Muscle layer of colon (tissue), 2 donors: ENCODE measurements around the gene RMDN2.
A peak's percentile ranks its signal among the peaks of the same experiment; 100 is the strongest.

ENCODE experiments used
- H3K27ac ChIP-seq: one replicate; pipeline ENCODE4 v1.7.0; 2013; ENCODE audit warnings: low read depth, mild to moderate bottlenecking, low read length, moderate library complexity
- H3K27me3 ChIP-seq, 2 donors: one replicate each; pipeline ENCODE4 v1.7.0; 2013; ENCODE audit warnings: low read length in 2 of 2, mild to moderate bottlenecking in 2 of 2; ENCODE audit not compliant: insufficient read depth in 2 of 2, control insufficient read depth in 1 of 2
- H3K36me3 ChIP-seq: one replicate; pipeline ENCODE4 v1.7.0; 2013; ENCODE audit warnings: mild to moderate bottlenecking, low read length; ENCODE audit not compliant: insufficient read depth
- H3K4me1 ChIP-seq: one replicate; pipeline ENCODE4 v1.7.0; 2013; ENCODE audit warnings: mild to moderate bottlenecking, low read length; ENCODE audit not compliant: insufficient read depth
- H3K4me3 ChIP-seq, 2 donors: one replicate each; pipeline ENCODE4 v1.7.0; 2013; ENCODE audit warnings: low read length in 2 of 2, low read depth in 1 of 2, mild to moderate bottlenecking in 1 of 2, moderate library complexity in 1 of 2
- H3K9ac ChIP-seq: one replicate; pipeline ENCODE4 v1.7.0; 2013; ENCODE audit warnings: low read length
- H3K9me3 ChIP-seq: one replicate; pipeline ENCODE4 v1.7.0; 2013; ENCODE audit warnings: mild to moderate bottlenecking, low read length
- donor health status: abdominal sarcoma.
- donor health status: Adenocarcinoma of cecum.

Gene RMDN2, protein sequence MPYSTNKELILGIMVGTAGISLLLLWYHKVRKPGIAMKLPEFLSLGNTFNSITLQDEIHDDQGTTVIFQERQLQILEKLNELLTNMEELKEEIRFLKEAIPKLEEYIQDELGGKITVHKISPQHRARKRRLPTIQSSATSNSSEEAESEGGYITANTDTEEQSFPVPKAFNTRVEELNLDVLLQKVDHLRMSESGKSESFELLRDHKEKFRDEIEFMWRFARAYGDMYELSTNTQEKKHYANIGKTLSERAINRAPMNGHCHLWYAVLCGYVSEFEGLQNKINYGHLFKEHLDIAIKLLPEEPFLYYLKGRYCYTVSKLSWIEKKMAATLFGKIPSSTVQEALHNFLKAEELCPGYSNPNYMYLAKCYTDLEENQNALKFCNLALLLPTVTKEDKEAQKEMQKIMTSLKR

DNA sequence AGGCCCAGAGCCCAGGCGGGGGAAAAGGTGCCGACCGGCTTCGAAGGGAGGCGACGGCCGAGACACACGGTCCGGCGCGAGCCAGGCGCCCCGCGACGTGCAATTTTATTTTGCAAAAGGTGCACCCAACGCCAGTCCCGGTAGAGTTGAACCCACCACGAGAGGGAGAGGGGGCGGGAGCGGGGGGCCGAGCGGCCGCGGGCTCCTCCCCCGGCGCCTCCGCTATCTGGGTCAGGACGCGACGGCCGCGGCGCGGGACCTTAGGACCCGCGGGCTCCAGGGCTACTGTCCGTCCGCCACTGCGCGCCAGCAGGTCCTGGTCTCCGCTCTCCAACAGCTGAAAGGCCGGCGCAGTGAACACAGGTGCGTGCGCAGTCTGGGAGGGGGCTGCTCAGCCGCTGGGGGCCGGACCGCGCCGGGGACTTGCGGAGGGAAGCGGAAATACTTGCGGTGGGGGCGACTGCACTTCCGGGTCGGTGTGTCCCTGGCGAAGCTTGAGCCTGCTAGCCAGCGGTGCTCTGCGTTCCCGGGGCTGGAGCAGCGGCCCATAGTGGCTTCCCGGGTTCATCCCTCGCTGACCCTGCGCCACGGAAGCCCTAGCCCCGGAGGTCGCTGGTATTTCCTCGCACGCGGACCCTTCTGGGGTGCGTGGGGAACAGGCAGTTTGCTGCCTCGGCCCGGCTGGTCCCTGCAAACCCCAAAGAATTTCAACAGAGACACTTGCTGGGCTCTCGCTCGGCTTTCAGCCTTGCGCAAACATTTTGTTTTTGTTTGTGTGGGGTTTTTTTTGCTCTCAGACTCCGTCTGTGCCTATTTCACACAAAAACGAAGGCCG, at the start of gene RMDN2:
Gene RMDN2 (plus strand): TSS at position 225 of the 835 bp plus-strand sequence. CDS start 3,991 bp downstream, outside the sequence.
- Histone ChIP-seq H3K9ac (peak within 1 kb of the TSS; percentile 49), H3K9me3 (no peaks in the 10 kb centered on the region), H3K4me3 (peak within 1 kb of the TSS; percentile 47 to 80), H3K27ac (peak within 1 kb of the TSS; percentile 85), H3K27me3 (no peaks in the 10 kb centered on the region), H3K36me3 (no peaks in the 10 kb centered on the region), H3K4me1 (no peaks in the 10 kb centered on the region)

DNA sequence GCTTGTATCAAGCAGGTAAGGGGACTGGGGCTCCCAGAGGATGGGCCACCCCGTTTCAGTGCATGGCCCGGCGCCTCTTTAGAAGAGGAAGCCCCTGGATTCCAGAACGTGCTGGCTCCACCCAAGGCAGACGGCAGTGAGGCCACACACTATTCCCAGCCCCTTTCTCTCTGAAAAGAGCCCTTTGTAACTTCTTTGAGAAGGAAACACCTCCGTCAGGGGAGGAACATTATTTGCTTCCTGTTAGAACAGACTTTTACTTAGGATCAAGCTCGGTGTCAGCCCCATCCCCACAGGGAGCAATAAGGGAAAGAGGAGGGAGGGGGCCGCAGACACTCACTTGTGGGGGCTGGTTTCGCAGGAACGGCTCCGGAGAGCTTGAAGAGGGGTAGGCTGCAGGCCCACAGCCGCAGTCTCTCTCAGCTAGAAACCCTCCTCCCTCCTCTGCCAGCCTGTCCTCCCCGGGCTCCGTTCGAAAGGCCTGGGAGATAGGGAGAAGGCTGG, 49.6 kb upstream of the RMDN2 start:
- Histone ChIP-seq H3K9ac (no peak overlapping the region), H3K27ac (no peak overlapping the region), H3K36me3 (no peaks in the 10 kb centered on the region), H3K4me1 (peaks cover 48% of the 10 kb centered on the region), H3K9me3 (no peaks in the 10 kb centered on the region), H3K27me3 (no peaks in the 10 kb centered on the region), H3K4me3 (no peak overlapping the region)

DNA sequence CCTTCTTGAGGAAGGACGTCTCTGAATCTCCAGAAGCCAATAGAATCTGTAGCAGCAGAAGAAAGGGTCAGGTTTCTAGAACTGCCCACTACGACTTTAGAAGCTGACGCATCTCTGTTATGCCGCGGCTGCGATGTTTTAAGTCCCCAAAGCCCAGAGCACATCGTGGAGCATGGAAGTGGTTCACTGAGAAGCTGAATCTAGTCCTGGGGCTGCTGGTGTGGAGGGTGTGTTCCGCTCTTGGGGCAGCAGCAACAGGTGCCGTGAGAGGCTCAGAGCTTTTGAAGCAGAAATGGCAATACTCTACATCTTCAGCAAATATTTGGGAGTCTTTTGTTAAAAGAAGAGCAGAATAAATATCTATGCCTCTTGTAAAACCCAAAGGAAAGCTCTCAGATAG, 48.9 kb upstream of the RMDN2 start:
- Histone ChIP-seq H3K27me3 (no peaks in the 10 kb centered on the region), H3K4me3 (no peak overlapping the region), H3K4me1 (peaks cover 40% of the 10 kb centered on the region), H3K27ac (peak overlapping the region; percentile 1), H3K9ac (peak overlapping the region; percentile 0), H3K36me3 (no peaks in the 10 kb centered on the region), H3K9me3 (no peaks in the 10 kb centered on the region)

DNA sequence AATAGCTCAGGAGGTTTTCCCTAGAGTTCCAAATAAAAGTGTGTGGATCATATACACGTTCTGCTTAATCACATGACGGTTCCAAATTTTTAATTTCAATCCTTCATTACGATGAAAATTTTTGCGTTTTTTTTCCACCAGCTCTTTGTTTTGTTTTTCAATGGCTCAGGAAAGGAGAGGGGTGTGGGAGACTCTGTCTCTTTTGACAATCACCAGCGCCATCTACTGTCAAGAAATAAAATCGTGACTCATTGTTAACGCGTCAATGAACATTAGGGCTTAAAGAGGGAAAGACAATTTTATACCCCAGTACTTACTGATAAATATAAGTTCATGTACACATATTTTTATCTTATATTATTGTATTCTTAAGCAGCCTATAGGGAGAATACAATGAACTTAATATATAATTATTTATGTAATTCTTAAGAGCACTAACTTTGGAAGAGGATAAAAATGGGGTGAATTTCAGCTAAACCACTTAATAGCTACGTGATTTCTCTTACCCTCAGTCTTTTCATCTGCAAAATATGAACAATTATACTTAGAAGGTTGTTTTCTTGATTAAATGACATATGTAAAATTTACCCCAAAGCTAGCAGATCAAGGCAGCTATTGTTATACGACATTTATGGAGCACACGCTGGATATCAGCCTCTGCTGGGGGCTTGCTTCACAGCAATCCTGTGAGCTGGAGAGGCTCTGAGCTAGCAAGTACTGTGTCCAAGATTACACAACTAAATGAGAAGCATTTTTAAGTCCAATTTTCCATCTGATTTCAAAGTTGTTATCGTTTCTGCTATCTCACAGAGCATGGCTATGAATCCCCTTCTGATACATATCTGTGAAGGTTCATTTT, 47.4 kb upstream of the RMDN2 start:
- H3K4me1 ChIP-seq, result peaks cover 26% of the 10 kb centered on the region
- no peak overlapping the region for H3K9ac ChIP-seq
- H3K4me3 ChIP-seq, result no peak overlapping the region
- no peaks in the 10 kb centered on the region for H3K36me3 ChIP-seq
- no peaks in the 10 kb centered on the region for H3K9me3 ChIP-seq
- H3K27ac ChIP-seq, result no peak overlapping the region
- H3K27me3 ChIP-seq, result no peaks in the 10 kb centered on the region

DNA sequence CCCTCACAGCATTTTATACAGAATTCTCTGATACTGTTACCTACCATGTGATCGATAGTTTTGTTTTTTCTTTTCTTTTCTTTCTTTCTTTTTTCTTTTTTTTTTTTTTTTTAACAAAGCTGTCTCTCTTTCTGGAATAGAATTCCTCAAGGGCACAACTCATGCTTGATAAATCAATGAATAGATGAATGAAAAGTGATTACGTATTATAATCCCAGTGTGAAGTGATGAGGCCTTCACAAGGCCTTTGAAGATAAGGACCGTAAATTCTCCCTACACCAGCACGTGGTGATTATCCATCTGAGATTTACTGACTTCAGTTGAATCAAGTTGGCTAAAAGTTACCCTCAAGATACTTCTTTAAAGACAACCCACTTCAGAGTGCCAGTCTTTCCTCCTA, 46.6 kb upstream of the RMDN2 start:
- H3K27me3 ChIP-seq, result no peaks in the 10 kb centered on the region
- no peaks in the 10 kb centered on the region for H3K9me3 ChIP-seq
- no peak overlapping the region for H3K4me3 ChIP-seq
- H3K36me3 ChIP-seq, result no peaks in the 10 kb centered on the region
- H3K9ac ChIP-seq, result no peak overlapping the region
- H3K27ac ChIP-seq, result no peak overlapping the region
- peaks cover 17% of the 10 kb centered on the region for H3K4me1 ChIP-seq

DNA sequence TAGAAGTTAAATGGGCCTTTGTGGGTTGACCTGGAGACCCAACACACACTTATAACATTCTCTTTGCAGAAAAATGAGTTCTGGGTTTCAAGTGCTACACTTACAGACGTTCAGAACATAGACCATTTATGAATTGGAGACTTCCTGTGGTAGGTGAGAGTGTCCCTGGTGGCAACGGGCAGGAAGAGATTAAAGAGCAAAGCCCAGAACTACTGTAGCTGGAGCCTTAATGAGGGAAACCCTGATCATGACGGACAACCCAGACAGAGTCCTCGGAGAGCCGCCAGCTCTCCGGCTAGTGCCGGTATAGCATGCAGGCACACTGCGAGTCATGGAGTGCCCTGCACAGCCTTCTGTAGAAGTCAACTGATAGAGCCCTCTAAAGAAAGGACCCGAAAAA, 44.5 kb upstream of the RMDN2 start:
- no peak overlapping the region for H3K9ac ChIP-seq
- H3K27me3 ChIP-seq, result no peaks in the 10 kb centered on the region
- H3K36me3 ChIP-seq, result no peaks in the 10 kb centered on the region
- H3K9me3 ChIP-seq, result no peaks in the 10 kb centered on the region
- H3K27ac ChIP-seq, result no peak overlapping the region
- peaks cover 15% of the 10 kb centered on the region for H3K4me1 ChIP-seq
- no peak overlapping the region for H3K4me3 ChIP-seq

DNA sequence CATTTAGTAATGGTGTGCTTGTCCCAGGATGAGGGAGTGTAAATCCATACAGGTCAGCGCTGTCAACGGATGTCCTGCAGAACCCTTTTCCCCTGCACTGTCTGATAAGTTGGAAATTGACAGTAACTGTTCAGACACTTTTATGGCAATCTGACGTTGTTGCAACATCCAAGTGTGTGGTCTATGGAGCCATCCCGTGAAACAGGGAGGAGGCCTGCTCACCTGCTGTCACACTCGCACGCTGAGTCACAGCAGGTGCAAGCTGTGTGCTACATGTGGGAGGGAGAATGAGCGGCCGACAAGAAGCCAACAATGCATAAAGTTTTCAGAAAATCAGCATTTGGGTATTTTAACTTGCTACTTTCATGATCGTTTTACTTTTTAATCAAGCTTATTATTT, 43.7 kb upstream of the RMDN2 start:
- Histone ChIP-seq H3K36me3 (no peaks in the 10 kb centered on the region), H3K27me3 (no peaks in the 10 kb centered on the region), H3K27ac (no peak overlapping the region), H3K9ac (no peak overlapping the region), H3K4me3 (no peak overlapping the region), H3K9me3 (no peaks in the 10 kb centered on the region), H3K4me1 (peaks cover 10% of the 10 kb centered on the region)

DNA sequence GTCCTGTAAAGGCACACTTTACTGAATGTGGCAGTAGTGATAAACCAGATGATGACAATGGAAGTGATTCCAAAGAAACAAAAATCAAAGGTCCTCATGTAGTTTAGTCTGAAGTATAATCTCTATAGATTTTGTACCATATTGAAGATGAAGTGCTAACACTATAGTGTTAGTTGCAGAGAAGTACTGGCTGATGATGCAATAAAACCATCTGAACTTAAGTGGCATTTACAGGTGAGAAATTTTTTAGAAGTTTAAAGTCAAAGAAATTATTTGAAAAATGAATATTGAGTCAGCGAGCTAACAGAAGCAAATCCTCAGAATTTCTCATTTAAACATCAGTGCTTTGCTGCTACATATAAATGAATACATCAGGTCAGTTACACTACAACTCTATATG, 43.1 kb upstream of the RMDN2 start:
- Histone ChIP-seq H3K4me1 (peaks cover 4% of the 10 kb centered on the region), H3K9ac (no peak overlapping the region), H3K27me3 (no peaks in the 10 kb centered on the region), H3K36me3 (no peaks in the 10 kb centered on the region), H3K4me3 (no peak overlapping the region), H3K9me3 (no peaks in the 10 kb centered on the region), H3K27ac (no peak overlapping the region)

DNA sequence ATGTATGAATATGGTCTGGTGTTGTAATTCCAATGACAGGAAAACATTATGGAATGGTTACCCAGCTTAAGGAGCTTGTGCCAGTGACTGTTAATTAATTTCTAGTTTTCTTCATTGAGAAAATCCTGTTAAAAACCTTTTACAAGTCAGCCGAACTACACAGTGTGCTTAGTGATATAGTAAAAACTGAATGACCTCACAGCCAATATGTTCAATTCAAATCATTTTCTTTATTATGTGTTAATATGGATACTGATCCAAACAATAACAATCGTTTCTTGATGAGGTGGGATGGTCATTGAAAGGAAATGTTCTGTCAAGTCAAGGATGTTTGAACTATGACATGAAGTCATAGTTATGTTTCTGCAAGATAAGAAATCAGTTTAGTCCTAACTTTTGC, 41.6 kb upstream of the RMDN2 start:
- Histone ChIP-seq H3K27ac (no peak overlapping the region), H3K4me3 (no peak overlapping the region), H3K9ac (no peak overlapping the region), H3K9me3 (no peaks in the 10 kb centered on the region), H3K4me1 (no peaks in the 10 kb centered on the region), H3K36me3 (no peaks in the 10 kb centered on the region), H3K27me3 (no peaks in the 10 kb centered on the region)

DNA sequence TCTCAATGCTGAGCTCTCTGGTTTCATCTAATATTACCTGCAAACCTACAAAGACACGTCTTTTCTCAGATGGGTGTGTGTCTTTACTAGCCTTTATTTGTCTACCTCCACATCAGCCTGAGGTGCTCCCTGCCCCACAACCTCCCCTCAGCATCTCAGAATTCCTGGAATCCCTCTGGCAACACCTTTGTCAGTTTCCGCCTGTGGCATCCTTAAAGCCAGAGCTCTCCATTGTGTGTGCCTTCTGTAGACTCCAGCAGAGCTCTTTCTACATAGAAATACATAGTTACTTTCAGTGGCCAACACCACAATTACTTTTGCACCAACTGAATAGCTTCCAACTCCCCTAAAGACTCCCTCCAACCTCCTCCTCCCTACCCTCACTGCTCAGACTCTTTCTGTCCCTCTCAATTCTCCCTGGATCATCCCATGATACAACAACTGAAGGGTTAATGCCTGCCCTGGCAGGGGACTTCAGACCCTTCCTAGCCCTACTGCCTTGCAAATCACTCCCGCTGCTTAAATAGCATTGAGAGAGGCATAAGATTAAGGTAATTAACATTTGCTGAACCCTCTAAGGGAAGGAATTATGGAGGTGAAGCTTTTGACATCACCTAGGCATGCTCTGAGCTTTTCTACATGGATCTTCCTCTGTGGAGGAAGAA, 39.6 kb upstream of the RMDN2 start:
- H3K9ac ChIP-seq, result no peak overlapping the region
- no peaks in the 10 kb centered on the region for H3K4me1 ChIP-seq
- H3K9me3 ChIP-seq, result no peaks in the 10 kb centered on the region
- H3K36me3 ChIP-seq, result no peaks in the 10 kb centered on the region
- H3K27ac ChIP-seq, result no peak overlapping the region
- no peak overlapping the region for H3K4me3 ChIP-seq
- H3K27me3 ChIP-seq, result no peaks in the 10 kb centered on the region
